DMS153 (cell line): ENCODE results near the gene ZNF792.
"Not testable (repeated sequence)": the region's sequence is repeated elsewhere in the genome, so short reads cannot be mapped to it uniquely, and the experiment has no call there.

ENCODE experiments used
- DNase-seq: peaks from one replicate; lab custom pipeline; 2025; lab: John Stamatoyannopoulos, UW

ZNF792 gene

DNA sequence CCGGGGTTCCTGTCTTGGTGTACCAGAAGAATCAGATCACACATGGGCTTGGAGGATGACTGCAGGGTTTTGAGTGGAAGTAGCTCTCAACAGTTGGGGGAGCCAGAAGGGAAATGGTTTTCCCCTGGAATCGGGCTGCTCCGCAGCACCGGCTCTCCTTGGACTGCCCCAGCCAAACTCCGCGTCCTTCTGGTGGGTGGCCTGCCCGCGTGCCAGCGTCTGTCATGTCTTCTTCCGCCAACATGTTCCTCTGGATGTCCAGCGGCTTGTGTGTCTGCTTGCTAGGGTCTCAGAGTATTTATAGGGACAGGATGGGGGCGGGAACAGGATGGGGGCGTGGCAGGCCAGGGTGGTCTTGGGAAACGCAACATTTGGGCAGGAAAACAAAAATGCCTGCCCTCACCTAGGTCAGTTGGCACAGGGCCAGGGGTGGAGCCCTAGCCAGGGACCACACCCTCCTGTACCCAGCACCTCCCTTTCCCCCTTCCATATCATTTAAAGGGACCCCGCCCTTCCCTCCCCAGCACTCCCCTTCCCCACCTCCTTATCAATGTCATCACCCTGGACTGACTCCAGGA, 38.7 kb downstream of the ZNF792 start:
- DNase-seq: no peak

DNA sequence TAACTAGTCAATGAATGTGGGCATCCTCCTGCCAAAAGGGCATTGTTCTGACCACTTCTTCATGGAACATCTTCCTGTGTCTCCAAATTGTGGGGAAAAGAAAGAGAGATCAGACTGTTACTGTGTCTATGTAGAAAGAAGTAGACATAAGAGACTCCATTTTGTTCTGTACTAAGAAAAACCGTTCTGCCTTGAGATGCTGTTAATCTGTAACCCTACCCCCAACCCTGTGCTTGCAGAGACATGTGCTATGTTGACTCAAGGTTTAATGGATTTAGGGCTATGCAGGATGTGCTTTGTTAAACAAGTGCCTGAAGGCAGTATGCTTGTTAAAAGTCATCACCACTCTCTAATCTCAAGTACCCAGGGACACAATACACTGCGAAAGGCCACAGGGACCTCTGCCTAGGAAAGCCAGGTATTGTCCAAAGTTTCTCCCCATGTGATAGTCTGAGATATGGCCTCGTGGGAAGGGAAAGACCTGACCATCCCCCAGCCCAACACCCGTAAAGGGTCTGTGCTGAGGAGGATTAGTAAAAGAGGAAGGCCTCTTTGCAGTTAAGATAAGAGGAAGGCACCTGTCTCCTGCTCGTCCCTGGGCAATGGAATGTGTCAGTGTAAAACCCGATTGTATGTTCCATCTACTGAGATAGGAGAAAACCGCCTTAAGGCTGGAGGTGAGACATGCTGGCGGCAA, 43.8 kb downstream of the ZNF792 start:
- DNase-seq: peak; percentile 65

DNA sequence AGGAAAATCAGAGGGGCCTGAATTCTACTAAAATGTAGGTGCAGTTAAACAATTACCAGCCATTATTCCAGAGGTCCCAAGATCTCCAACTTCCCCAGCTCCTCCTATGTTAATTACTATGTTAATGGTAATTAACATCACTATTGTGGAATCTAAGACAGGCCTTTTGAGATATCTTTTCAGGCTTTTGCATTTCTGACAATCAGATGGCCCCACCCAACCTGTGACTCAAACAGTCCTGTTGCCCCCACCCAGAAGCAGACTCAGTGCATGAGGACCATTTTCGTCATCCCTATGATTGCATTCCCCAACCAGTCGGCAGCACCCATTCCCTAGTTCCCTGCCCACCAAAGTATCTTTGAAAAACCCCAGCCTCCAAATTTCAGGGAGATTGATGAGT, 45.8 kb downstream of the ZNF792 start:
- DNase-seq: no peak

DNA sequence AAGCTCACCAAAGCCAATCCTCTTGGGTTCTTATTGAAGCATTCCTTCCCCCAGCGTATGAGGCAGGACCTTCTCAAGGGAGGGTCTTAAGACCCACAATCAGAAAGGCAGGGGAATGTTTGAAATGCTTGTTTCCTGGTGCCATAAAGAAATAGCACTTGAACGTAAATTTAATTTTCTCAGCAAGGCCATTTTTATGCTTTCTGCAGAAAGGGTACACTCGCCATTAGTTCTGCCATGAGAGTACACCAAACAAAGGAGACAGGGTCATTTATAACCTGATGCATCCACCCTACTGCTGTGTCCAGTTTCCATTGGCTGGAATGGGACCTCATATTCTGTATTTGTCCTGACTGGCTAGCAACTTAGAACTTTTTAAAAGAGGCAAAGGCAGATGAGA, 46.9 kb downstream of the ZNF792 start:
- DNase-seq: not testable (repeated sequence)

DNA sequence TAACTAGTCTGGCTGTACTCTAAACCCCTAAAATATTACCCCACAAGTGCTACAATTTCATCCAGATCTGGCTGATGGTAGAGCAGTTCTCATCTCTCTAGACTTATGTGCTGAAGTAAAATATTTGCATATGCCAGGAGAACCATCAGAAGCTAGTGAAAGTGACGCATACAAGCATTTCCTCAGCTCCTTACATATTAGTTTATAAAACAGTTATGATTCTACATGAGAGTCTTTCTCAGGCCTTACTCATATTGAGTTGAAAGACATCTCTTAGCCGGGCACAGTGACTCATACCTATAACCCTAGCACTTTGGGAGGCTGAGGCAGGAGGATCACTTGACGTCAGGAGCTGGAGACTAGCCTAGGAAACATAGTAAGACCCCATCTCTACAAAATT, 53.3 kb downstream of the ZNF792 start:
- no peak for DNase-seq
